GM12874 (cell line): ENCODE data around the gene PLXNB2.

Source experiments
- CTCF ChIP-seq: IDR thresholded peaks from 2 replicates; pipeline ENCODE4 v1.5.1; 2011; ENCODE audit warnings: low read depth, mild to moderate bottlenecking, control low read depth, low read length, moderate library complexity; ENCODE audit not compliant: insufficient read depth

Gene PLXNB2, protein sequence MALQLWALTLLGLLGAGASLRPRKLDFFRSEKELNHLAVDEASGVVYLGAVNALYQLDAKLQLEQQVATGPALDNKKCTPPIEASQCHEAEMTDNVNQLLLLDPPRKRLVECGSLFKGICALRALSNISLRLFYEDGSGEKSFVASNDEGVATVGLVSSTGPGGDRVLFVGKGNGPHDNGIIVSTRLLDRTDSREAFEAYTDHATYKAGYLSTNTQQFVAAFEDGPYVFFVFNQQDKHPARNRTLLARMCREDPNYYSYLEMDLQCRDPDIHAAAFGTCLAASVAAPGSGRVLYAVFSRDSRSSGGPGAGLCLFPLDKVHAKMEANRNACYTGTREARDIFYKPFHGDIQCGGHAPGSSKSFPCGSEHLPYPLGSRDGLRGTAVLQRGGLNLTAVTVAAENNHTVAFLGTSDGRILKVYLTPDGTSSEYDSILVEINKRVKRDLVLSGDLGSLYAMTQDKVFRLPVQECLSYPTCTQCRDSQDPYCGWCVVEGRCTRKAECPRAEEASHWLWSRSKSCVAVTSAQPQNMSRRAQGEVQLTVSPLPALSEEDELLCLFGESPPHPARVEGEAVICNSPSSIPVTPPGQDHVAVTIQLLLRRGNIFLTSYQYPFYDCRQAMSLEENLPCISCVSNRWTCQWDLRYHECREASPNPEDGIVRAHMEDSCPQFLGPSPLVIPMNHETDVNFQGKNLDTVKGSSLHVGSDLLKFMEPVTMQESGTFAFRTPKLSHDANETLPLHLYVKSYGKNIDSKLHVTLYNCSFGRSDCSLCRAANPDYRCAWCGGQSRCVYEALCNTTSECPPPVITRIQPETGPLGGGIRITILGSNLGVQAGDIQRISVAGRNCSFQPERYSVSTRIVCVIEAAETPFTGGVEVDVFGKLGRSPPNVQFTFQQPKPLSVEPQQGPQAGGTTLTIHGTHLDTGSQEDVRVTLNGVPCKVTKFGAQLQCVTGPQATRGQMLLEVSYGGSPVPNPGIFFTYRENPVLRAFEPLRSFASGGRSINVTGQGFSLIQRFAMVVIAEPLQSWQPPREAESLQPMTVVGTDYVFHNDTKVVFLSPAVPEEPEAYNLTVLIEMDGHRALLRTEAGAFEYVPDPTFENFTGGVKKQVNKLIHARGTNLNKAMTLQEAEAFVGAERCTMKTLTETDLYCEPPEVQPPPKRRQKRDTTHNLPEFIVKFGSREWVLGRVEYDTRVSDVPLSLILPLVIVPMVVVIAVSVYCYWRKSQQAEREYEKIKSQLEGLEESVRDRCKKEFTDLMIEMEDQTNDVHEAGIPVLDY (N-terminal part only)

DNA sequence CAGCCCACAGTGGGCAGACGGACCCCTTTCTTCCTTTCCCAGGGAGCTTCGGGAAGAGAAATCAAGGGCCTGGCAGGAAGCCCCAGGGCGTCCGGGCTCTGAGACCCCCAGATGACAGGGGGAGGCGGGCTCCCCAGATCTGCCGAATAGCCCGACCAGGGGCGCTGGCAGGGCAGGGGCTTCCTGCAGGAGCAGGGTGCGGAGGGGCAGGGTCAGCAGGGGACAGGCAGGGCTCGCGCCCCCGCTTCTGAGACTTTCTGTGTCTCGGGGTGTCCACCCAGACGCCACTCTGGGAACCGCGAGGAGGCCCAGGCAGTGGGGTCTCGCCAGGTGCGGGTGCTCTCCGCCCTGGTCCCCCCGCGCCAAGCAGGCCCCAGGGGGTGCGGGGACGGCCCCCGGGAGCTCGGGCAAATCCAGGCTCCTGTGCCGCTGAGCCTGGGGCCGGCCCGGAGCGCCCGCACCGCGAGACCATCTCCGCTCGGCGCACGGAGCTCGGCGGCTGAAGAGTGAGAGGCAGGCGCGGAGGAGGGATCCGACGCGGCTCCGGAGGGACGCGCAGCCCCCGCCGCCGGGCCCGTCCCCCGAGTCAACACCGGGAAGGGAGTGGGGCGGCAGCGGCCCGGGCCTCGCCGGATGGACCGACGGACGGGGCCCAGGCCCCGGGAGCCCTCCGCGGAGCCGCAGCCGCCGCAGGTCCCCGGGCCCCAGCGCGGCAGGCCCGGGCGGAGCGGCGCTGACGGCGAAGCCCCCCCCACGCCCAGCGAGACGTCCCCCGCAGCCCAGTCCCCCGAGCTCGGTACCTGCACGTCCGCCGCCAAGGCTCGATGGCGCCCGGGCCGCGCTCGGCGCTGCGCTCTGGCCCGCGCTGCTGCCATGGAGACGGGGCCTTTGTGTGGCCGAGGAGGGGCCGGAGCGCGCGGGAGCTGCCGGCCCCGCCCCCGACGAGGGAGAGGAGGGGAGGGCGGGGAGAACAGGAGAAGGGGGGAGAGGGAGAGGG, at the start of gene PLXNB2:
TSS of gene PLXNB2 (minus strand) at position 894 of the 997 bp plus-strand sequence. CDS start 17,062 bp downstream, outside the sequence.
- no peak for TF ChIP-seq CTCF

DNA sequence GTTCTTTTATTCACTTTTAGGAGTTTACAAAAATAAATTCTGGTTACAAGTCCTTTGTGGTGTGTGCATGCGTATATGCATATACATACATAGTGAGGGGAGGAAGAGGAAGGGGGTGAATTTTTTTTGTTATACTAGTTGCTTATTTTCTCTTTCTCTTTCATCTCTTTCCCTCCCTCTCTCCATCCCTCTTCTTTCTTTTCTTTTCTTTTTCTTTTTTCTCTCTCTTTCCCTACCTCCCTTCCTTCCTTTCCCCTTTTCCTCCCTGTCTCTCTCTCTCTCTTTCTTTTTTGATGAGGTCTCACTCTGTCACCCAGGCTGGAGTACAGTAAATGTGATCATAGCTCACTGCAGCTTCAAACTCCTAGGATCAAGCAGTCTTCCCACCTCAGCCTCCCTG, 49.8 kb upstream of the PLXNB2 start:
- TF ChIP-seq CTCF = no peak

DNA sequence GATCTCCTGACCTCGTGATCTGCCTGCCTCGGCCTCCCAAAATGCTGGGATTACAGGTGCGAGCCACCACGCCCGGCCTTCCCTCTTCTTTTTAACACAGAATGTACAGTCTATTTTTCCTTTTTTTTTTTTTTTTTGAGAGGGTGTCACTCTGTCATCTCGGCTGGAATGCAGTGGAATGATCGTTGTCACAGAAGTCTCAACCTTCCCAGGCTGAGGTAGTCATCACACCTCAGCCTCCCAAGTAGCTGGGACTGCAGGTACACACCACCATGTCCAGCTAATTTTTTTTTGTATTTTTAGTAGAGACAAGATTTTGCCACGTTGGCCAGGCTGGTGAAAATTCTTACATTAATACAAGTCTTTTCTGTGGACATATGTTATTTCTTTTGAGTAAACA, 48.7 kb upstream of the PLXNB2 start:
- TF ChIP-seq CTCF = no peak

DNA sequence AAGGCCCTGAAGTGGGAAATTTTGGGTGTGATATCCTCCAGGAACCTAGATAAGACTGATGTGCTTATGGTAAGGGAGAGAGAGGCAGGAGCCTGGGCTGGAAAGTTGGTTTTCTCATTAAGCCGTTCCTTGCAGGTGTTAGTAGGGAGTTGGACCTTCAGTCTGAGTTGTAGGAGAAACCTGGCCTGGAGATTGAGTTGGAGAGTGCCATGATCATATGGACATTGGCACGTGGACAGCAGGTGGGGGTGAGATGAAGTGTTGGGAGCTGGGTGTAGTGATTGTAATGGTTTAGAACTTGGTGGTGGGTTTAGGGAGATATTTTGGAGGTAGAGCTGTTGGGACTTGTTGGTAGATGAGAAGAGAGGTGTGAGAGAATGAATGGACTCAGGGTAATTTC, 40.6 kb upstream of the PLXNB2 start:
- no peak for TF ChIP-seq CTCF

GRCh38 chr22:50347157-50347556, 39.7 kb upstream of the PLXNB2 start:
- TF ChIP-seq CTCF = no peak

DNA sequence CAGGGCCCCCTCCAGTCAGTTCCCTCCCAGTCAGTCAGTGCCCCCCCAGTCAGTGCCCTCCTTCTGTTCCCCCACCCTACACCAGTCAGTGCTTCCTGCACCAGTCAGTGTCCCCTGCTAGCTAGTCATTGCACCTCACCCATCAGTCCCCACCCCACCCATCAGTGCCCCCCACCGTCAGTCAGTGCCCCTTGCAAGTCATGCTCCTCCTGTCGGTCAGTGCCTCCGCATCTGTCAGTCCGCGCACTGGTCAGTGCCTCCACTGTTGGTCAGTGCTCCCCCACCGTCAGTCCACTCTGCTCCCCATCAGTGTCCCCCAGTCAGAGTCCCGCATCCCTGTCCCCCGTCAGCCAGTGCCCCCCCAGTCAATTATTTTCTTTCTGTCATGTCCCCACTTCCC, 39.0 kb upstream of the PLXNB2 start:
- no peak for TF ChIP-seq CTCF
